H9 (cell line): ENCODE results near the gene CLEC4G. TPM values are rescaled to one million over a fixed set of nuclear protein-coding genes. Genes with fewer than 3 reads are reported as not detected.

ENCODE experiments used
- DNase-seq: peaks from one replicate; pipeline ENCODE4 v3.0.0-alpha.2; 2017
- H2AFZ ChIP-seq: one replicate; pipeline ENCODE4 v1.6.1; 2013; ENCODE audit warnings: mild to moderate bottlenecking, low read length, control low read depth, moderate library complexity
- H2AK5ac ChIP-seq: 2 replicates; pipeline ENCODE4 v1.6.1; 2013; ENCODE audit warnings: low read length, control low read depth, mixed read lengths; ENCODE audit not compliant: insufficient read length
- H2BK120ac ChIP-seq: one replicate; pipeline ENCODE4 v1.6.1; 2013; ENCODE audit warnings: low read depth, mild to moderate bottlenecking, low read length, control low read depth, inconsistent platforms; ENCODE audit not compliant: poor library complexity, severe bottlenecking
- H2BK12ac ChIP-seq: 2 replicates; pipeline ENCODE4 v1.6.1; 2013; ENCODE audit warnings: low read length, control low read depth, mixed read lengths, low read depth; ENCODE audit not compliant: insufficient read length
- H2BK15ac ChIP-seq: 2 replicates; pipeline ENCODE4 v1.6.1; 2013; ENCODE audit warnings: low read depth, low read length, control low read depth
- H2BK20ac ChIP-seq: one replicate; pipeline ENCODE4 v1.6.1; 2013; ENCODE audit warnings: low read depth, mild to moderate bottlenecking, low read length, control low read depth, inconsistent platforms; ENCODE audit not compliant: poor library complexity, severe bottlenecking
- H2BK5ac ChIP-seq: 2 replicates; pipeline ENCODE4 v1.6.1; 2013; ENCODE audit warnings: low read length, control low read depth, mixed read lengths; ENCODE audit not compliant: insufficient read length
- H3K14ac ChIP-seq: 2 replicates; pipeline ENCODE4 v1.6.1; 2013; ENCODE audit warnings: low read length, control low read depth; ENCODE audit not compliant: insufficient read depth
- H3K18ac ChIP-seq: 2 replicates; pipeline ENCODE4 v1.6.1; 2013; ENCODE audit warnings: low read depth, mild to moderate bottlenecking, mixed read lengths, low read length, control low read depth; ENCODE audit not compliant: insufficient read length
- H3K23ac ChIP-seq: 2 replicates; pipeline ENCODE4 v1.6.1; 2013; ENCODE audit warnings: low read length, control low read depth, mixed read lengths, low read depth; ENCODE audit not compliant: insufficient read length
- H3K23me2 ChIP-seq: 2 replicates; pipeline ENCODE4 v1.6.1; 2013; ENCODE audit warnings: low read depth, mild to moderate bottlenecking, mixed read lengths, low read length, control low read depth; ENCODE audit not compliant: insufficient read length, poor library complexity, severe bottlenecking
- H3K27ac ChIP-seq: 2 replicates; pipeline ENCODE4 v1.5.1; 2013; ENCODE audit warnings: low read length, control low read depth, mixed read lengths, low read depth; ENCODE audit not compliant: insufficient read length
- H3K27me3 ChIP-seq: 2 replicates; pipeline ENCODE4 v1.6.1; 2013; ENCODE audit warnings: low read length, control low read depth, inconsistent platforms; ENCODE audit not compliant: insufficient read depth
- H3K4ac ChIP-seq: 2 replicates; pipeline ENCODE4 v1.6.1; 2013; ENCODE audit warnings: low read depth, mild to moderate bottlenecking, control low read depth, inconsistent platforms, low read length, moderate library complexity
- H3K4me1 ChIP-seq: 2 replicates; pipeline ENCODE4 v1.6.1; 2013; ENCODE audit warnings: low read length, control low read depth, inconsistent platforms; ENCODE audit not compliant: insufficient read depth
- H3K4me2 ChIP-seq: 2 replicates; pipeline ENCODE4 v1.6.1; 2013; ENCODE audit warnings: low read length, control low read depth, mixed read lengths; ENCODE audit not compliant: insufficient read length, insufficient read depth
- H3K56ac ChIP-seq: 2 replicates; pipeline ENCODE4 v1.6.1; 2013; ENCODE audit warnings: low read depth, mild to moderate bottlenecking, mixed read lengths, low read length, control low read depth; ENCODE audit not compliant: insufficient read length
- H3K79me1 ChIP-seq: 2 replicates; pipeline ENCODE4 v1.6.1; 2013; ENCODE audit warnings: low read depth, mild to moderate bottlenecking, moderate library complexity, low read length, control low read depth, inconsistent platforms; ENCODE audit not compliant: insufficient read depth, poor library complexity, severe bottlenecking
- H3K79me2 ChIP-seq: 2 replicates; pipeline ENCODE4 v1.6.1; 2013; ENCODE audit warnings: low read length, control low read depth, inconsistent platforms; ENCODE audit not compliant: insufficient read depth
- H3K9ac ChIP-seq: 2 replicates; pipeline ENCODE4 v1.6.1; 2013; ENCODE audit warnings: low read length, control low read depth, mixed read lengths; ENCODE audit not compliant: insufficient read length; ENCODE audit errors: extremely low read depth
- H3K9me3 ChIP-seq: one replicate; pipeline ENCODE4 v1.6.1; 2013; ENCODE audit warnings: low read depth, low read length, inconsistent platforms; ENCODE audit not compliant: control insufficient read depth
- H3T11ph ChIP-seq: one replicate; pipeline ENCODE4 v1.6.1; 2013; ENCODE audit warnings: mild to moderate bottlenecking, low read length, control low read depth, inconsistent platforms
- H4K20me1 ChIP-seq: one replicate; pipeline ENCODE4 v1.6.1; 2013; ENCODE audit not compliant: control insufficient read depth, insufficient read length, insufficient read depth
- H4K5ac ChIP-seq: 2 replicates; pipeline ENCODE4 v1.6.1; 2013; ENCODE audit warnings: low read depth, mild to moderate bottlenecking, mixed read lengths, low read length, control low read depth; ENCODE audit not compliant: insufficient read length
- H4K8ac ChIP-seq: replicated peaks from 2 replicates; pipeline ENCODE4 v1.6.1; 2013; ENCODE audit warnings: low read length, control low read depth, mixed read lengths, low read depth; ENCODE audit not compliant: insufficient read length
- H4K91ac ChIP-seq: 2 replicates; pipeline ENCODE4 v1.6.1; 2013; ENCODE audit warnings: low read depth, mild to moderate bottlenecking, moderate library complexity, mixed read lengths, low read length, control low read depth; ENCODE audit not compliant: insufficient read length
- H3K27ac Mint-ChIP-seq, 3 experiments: 2 replicates in 2 of 3; 3 replicates in 1 of 3; pipeline ENCODE4 v1.8.0; 2020 to 2021; ENCODE audit warnings: mixed read lengths in 3 of 3, mild to moderate bottlenecking in 1 of 3, moderate library complexity in 1 of 3
- H3K27me3 Mint-ChIP-seq: 2 replicates; pipeline ENCODE4 v1.8.0; 2021; ENCODE audit warnings: low read depth, mild to moderate bottlenecking, moderate library complexity, mixed read lengths
- H3K36me3 Mint-ChIP-seq, 3 experiments: 2 replicates in 2 of 3; 3 replicates in 1 of 3; pipeline ENCODE4 v1.8.0; 2020 to 2021; ENCODE audit warnings: low read depth in 3 of 3, mixed read lengths in 3 of 3; ENCODE audit not compliant: insufficient read depth in 1 of 3
- H3K4me1 Mint-ChIP-seq, 2 experiments: 2 replicates each; pipeline ENCODE4 v1.8.0; 2020; ENCODE audit warnings: mixed read lengths in 2 of 2
- H3K4me3 Mint-ChIP-seq, 2 experiments: 2 replicates in 1 of 2; 3 replicates in 1 of 2; pipeline ENCODE4 v1.8.0; 2020 to 2021; ENCODE audit warnings: mild to moderate bottlenecking in 2 of 2, mixed read lengths in 2 of 2, moderate library complexity in 1 of 2
- H3K9me3 Mint-ChIP-seq, 2 experiments: 2 replicates in 1 of 2; 3 replicates in 1 of 2; pipeline ENCODE4 v1.8.0; 2020; ENCODE audit warnings: mild to moderate bottlenecking in 2 of 2, mixed read lengths in 2 of 2, moderate library complexity in 1 of 2
- CTCF ChIP-seq: fragments of 200-600 bp; sonication (generic); conservative IDR thresholded peaks from 3 replicates; pipeline ENCODE4 v1.8.0; 2021; ENCODE audit warnings: antibody characterized with exemption, mild to moderate bottlenecking
- WGBS: extraction: QIAGEN DNeasy Blood & Tissue Kit; methylation state at CpG from one replicate; pipeline ENCODE4 v1.1.7; 2013; ENCODE audit warnings: missing lambda C conversion rate, low lambda C conversion rate, mixed read lengths; ENCODE audit not compliant: insufficient read length; ENCODE audit errors: extremely low coverage; 5-methylcytosine and 5-hydroxymethylcytosine counted together
- total RNA-seq: library from RNA; stranded (reverse); gene quantifications from 2 replicates; pipeline ENCODE4 v1.2.1, GENCODE V29; 2021

Gene CLEC4G
- total RNA-seq, 1 experiment from 2014 or later: not detected

- Histone ChIP-seq H2BK12ac (no peak overlapping the region), H2AK5ac (no peak overlapping the region), H3K79me1 (no peaks in the 10 kb centered on the region), H2BK15ac (no peak overlapping the region; the same call in 1 of the 2 replicates), H4K5ac (no peak overlapping the region), H3K14ac (no peak overlapping the region), H3K79me2 (no peaks in the 10 kb centered on the region), H3K4me1 (no peaks in the 10 kb centered on the region), H3K18ac (no peak overlapping the region), H2BK5ac (no peak overlapping the region), H3K4ac (no peak overlapping the region), H3K9ac (no peak overlapping the region), H4K8ac (no peak overlapping the region), H3K27me3 (no peaks in the 10 kb centered on the region), H2BK20ac (no peak overlapping the region), H2AFZ (no peak overlapping the region), H2BK120ac (no peak overlapping the region), H3K9me3 (no peaks in the 10 kb centered on the region), H3K4me2 (no peak overlapping the region), H3K56ac (no peak overlapping the region), H4K91ac (no peak overlapping the region), H3T11ph (no peak overlapping the region), H3K23me2 (no peaks in the 10 kb centered on the region), H3K27ac (no peak overlapping the region), H3K23ac (no peak overlapping the region), H4K20me1 (no peaks in the 10 kb centered on the region)
- Mint-ChIP-seq H3K27ac (0 out of 7 replicates have a peak overlapping the region, but pooled peaks of 1 of the 3 experiments have one; percentile 48), H3K4me1 (peaks cover 0 to 4% of the 10 kb centered on the region in 2 experiments; a peak in 2 of 4 replicates), H3K4me3 (no peak overlapping the region), H3K27me3 (peaks cover 15% of the 10 kb centered on the region), H3K36me3 (no peaks in the 10 kb centered on the region), H3K9me3 (no peaks in the 10 kb centered on the region)
- WGBS: no CpG with 5 or more reads among the region's 5 CpGs
- no peak for TF ChIP-seq CTCF
- DNase-seq: no peak
Measured at GRCh38 chr19:7710616-7711015, 21.3 kb downstream of the CLEC4G start.
